ENCODE results near the gene GP9. TPM values are rescaled to one million over a fixed set of nuclear protein-coding genes. Genes with fewer than 3 reads are reported as not detected.

Gene GP9
- total RNA-seq, 1 experiment from 2014 or later = not detected

GRCh38 chr3:129100274-129100673, 39.7 kb downstream of the GP9 start:
- H3K4ac ChIP-seq (ENCODE audit: low read depth, low read length) = no peak overlapping the region
- H3K9me3 Mint-ChIP-seq = no peaks in the 10 kb centered on the region
- no peak overlapping the region for H3K4me2 ChIP-seq (ENCODE audit: insufficient read depth, insufficient read length, low read length)
- H2BK15ac ChIP-seq (ENCODE audit: low read depth, low read length) = no peak overlapping the region
- H3K56ac ChIP-seq (ENCODE audit: insufficient read length, low read depth, low read length) = no peak overlapping the region
- H3K27ac ChIP-seq (ENCODE audit: insufficient read length, low read depth, low read length) = no peak overlapping the region
- H3K36me3 Mint-ChIP-seq (ENCODE audit: insufficient read depth in 1 of 3, low read depth in 3 of 3) = peaks cover 3 to 5% (median 4%) of the 10 kb centered on the region in 3 experiments; a peak in 6 of 7 replicates
- no peak overlapping the region for H2BK120ac ChIP-seq (ENCODE audit: low read depth, low read length, poor library complexity, severe bottlenecking)
- no peak overlapping the region for H2BK20ac ChIP-seq (ENCODE audit: low read depth, low read length, poor library complexity, severe bottlenecking)
- no peak for TF ChIP-seq CTCF (conservative IDR thresholded peaks at IDR 0.05)
- no peak overlapping the region for H2AK5ac ChIP-seq (ENCODE audit: insufficient read length, low read length)
- H4K5ac ChIP-seq (ENCODE audit: insufficient read length, low read depth, low read length) = no peak overlapping the region
- no peak overlapping the region for H3K27ac Mint-ChIP-seq
- H3K4me1 ChIP-seq (ENCODE audit: insufficient read depth, low read length) = no peaks in the 10 kb centered on the region
- H3K9me3 ChIP-seq (ENCODE audit: control insufficient read depth, low read depth, low read length) = no peaks in the 10 kb centered on the region
- no peaks in the 10 kb centered on the region for H3K4me1 Mint-ChIP-seq
- H3K79me1 ChIP-seq (ENCODE audit: insufficient read depth, low read depth, low read length, poor library complexity, severe bottlenecking) = no peaks in the 10 kb centered on the region
- H2AFZ ChIP-seq (ENCODE audit: low read length) = no peak overlapping the region
- DNase-seq = no peak
- H3K4me3 Mint-ChIP-seq = no peak overlapping the region
- no peak overlapping the region for H3T11ph ChIP-seq (ENCODE audit: low read length)
- no peak overlapping the region for H3K23ac ChIP-seq (ENCODE audit: insufficient read length, low read depth, low read length)
- H3K18ac ChIP-seq (ENCODE audit: insufficient read length, low read depth, low read length) = no peak overlapping the region
- H2BK12ac ChIP-seq (ENCODE audit: insufficient read length, low read depth, low read length) = no peak overlapping the region
- H3K27me3 ChIP-seq (ENCODE audit: insufficient read depth, low read length) = no peaks in the 10 kb centered on the region; the same call in 1 of the 2 replicates
- H4K20me1 ChIP-seq (ENCODE audit: control insufficient read depth, insufficient read depth, insufficient read length) = no peaks in the 10 kb centered on the region
- no peak overlapping the region for H4K91ac ChIP-seq (ENCODE audit: insufficient read length, low read depth, low read length)
- WGBS (ENCODE audit: extremely low coverage, insufficient read length, low lambda C conversion rate) = no CpG with 5 or more reads among the region's 1 CpG
- no peak overlapping the region for H2BK5ac ChIP-seq (ENCODE audit: insufficient read length, low read length)
- no peaks in the 10 kb centered on the region for H3K27me3 Mint-ChIP-seq (ENCODE audit: low read depth)
- H3K9ac ChIP-seq (ENCODE audit: extremely low read depth, insufficient read length, low read length) = no peak overlapping the region
- H3K79me2 ChIP-seq (ENCODE audit: insufficient read depth, low read length) = peaks cover 2% of the 10 kb centered on the region; the same call in 1 of the 2 replicates
- H3K23me2 ChIP-seq (ENCODE audit: insufficient read length, low read depth, low read length, poor library complexity, severe bottlenecking) = no peaks in the 10 kb centered on the region
- H4K8ac ChIP-seq (replicated peaks; ENCODE audit: insufficient read length, low read depth, low read length) = no peak overlapping the region
- no peak overlapping the region for H3K14ac ChIP-seq (ENCODE audit: insufficient read depth, low read length)

Data from H9 (cell line).